ENCODE data around the gene ANKS1B.

The ANKS1B gene

GRCh38 chr12:99439399-99439798 lies 545.3 kb downstream of the ANKS1B start:
- DNase-seq = no peak

- no peak for DNase-seq
These were observed 548.2 kb downstream of the ANKS1B start for GRCh38 chr12:99436584-99436983.

GRCh38 chr12:99435095-99435791 lies 549.5 kb downstream of the ANKS1B start:
- no peak for DNase-seq

DNA sequence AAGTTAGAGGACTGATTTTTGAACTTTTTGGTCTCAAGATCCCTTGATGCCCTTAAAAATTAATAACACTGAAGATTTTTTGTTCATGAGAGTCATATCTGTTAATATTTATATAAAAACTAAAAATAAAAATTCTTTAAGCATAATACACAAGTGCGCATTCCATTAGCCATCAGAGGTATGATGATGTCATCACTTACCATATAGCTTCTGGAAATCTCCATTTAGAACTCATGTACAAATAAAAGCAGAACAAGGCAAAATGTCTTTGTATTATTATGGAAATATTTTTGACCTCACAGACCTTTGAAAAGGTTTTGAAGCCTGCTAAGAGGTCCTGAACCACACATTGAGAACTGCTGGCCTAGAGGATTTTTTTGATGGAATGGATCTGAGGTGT lies 551.6 kb downstream of the ANKS1B start:
- no peak for DNase-seq

- no peak for DNase-seq
These were observed 553.5 kb downstream of the ANKS1B start for GRCh38 chr12:99431203-99431602.

DNA sequence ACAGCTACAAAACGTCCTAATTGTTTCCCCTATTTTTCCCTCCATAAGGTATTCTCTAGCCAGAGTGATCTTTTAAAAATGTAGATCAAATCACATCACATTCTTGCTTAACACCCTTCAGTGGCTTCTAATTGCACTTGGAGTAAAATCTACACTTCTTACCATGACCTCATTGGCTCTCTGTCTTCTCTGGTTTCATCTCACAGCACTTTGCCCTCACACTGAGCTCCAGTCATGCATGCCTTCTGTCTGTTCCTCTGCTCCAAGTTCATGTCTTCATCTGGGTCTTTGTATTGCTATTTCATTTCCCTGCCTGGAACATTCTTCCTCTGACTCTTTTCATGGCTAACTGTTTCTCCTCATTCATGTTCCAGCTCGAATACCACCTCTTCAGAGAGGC lies 557.6 kb downstream of the ANKS1B start:
- no peak for DNase-seq

GRCh38 chr12:99418379-99418778 lies 566.4 kb downstream of the ANKS1B start:
- DNase-seq = no peak

- DNase-seq = no peak
These were observed 571.0 kb downstream of the ANKS1B start for GRCh38 chr12:99413751-99414150.

DNA sequence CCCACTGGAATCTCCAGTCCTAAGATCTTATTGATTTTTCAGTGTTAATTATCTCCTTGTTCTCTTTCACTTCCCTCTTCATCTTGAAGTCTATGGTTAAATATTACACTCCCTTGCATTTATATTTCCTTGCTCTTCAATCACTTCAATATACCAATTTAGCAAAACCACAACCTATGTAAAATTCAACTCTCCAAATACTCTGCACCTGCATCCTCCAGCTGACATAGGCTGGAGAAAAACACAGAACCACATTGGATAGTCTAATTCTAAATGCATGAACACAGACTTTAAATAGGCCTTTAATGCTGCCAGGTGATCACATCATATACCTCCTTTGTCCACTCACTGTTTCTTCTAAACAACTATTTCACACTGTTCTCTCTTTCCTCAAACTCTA lies 591.0 kb downstream of the ANKS1B start:
- DNase-seq = no peak

GRCh38 chr12:99392091-99392850 lies 592.5 kb downstream of the ANKS1B start:
- DNase-seq = no peak

GRCh38 chr12:99390707-99391106 lies 594.0 kb downstream of the ANKS1B start:
- DNase-seq = no peak

DNA sequence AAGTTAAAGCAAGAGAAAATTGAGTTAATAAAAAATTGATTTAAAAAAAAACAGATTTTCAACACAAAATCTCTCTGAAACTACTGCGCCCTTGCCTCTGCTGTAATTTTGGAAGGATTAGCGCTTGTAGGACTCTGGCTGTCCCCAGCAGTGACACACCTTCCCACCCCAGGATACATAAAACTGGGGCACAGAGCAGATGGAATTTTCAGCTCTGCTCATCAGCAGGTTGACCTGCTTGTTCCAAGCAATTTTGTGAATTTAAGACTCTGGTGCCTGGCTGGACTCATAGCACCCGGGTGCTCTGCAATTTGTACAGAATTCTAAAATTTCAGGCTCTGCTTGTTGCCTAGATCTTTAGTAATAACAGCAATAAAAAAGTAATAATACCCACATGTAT lies 595.0 kb downstream of the ANKS1B start:
- no peak for DNase-seq

GRCh38 chr12:99388671-99389195 lies 596.0 kb downstream of the ANKS1B start:
- DNase-seq = no peak

GRCh38 chr12:99387661-99388060 lies 597.1 kb downstream of the ANKS1B start:
- no peak for DNase-seq

- no peak for DNase-seq
These were observed 597.8 kb downstream of the ANKS1B start for GRCh38 chr12:99386907-99387306.

GRCh38 chr12:99383258-99383657 lies 601.5 kb downstream of the ANKS1B start:
- DNase-seq = no peak

GRCh38 chr12:99381992-99382391 lies 602.7 kb downstream of the ANKS1B start:
- no peak for DNase-seq

DNA sequence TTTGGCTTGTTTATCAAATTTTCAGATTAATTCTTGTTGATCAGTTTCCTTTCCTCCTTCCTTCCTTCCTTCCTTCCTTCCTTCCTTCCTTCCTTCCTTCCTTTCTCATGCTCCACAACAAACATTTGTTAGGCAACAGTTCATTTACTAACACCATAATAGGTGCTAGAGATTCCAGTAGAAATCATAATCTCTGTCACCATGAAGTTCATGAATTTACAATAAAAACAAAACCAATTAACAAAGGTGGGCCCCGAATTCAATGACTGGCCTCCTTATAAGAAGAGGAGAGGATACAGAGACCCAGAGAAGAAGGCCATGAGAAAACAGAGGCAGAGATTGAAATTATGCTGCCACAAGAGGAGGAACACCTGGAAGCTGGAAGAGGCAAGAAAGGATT lies 604.0 kb downstream of the ANKS1B start:
- DNase-seq = no peak

DNA sequence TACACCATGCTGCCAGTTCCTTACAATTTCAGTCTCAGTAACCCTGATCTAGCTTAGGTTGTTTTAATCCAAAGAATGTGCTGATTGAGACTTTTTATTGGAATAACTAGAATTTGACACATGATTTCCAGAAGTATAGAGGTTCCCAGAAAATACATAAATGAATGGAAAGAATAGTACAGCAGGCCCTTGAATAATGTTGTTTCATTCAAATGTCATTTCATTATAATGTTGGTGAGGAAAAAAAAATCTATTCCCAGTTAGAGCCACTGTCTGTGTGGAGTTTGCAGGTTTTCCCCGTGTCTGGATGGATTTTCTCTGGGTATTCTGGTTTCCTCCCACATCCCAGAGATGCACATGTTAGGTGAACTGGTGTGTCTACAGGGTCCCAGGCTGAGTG lies 610.7 kb downstream of the ANKS1B start:
- no peak for DNase-seq

GRCh38 chr12:99372257-99372920 lies 612.3 kb downstream of the ANKS1B start:
- DNase-seq = no peak

DNA sequence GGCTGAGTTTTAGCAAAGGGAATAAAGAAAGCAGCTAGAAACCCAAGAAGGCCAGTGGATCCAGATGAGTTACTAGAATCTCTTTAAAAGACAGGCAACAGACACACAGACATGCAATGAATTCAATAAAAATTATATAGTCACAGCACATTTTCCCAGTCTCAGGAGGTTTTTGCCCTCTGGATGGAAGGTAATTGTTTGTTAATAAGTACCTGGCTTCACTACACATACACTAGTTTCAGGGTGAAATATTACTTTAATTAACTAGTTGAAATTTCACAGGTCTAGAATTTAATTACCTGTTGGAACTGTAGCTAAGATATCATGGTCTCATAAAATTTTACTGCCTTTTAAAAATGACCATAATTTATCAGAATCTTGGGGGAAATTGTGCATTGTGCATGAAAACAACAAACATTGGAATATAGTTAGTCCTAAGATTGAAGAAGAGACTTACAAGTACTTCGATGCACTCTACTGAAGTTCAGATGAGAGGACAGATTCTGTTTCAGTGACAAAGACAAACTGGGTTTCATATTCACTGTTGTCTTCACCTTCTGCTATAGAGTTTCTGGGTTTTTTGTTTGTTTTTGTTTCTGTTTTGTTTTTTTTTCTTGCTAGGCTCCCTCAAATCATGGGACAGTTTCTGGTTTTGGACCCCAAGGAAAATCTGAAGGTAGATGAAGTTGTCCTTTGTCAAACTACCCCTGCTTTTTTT lies 614.2 kb downstream of the ANKS1B start:
- DNase-seq = no peak

GRCh38 chr12:99367181-99367580 lies 617.6 kb downstream of the ANKS1B start:
- DNase-seq = no peak

- DNase-seq = no peak
These were observed 632.5 kb downstream of the ANKS1B start for GRCh38 chr12:99352269-99352668.
